Kidney (tissue), 11 donors: ENCODE results near the gene PSG7. TPM values are rescaled to one million over a fixed set of nuclear protein-coding genes. Genes with fewer than 3 reads are reported as not detected.
"Not testable (repeated sequence)": the region's sequence is repeated elsewhere in the genome, so short reads cannot be mapped to it uniquely, and the experiment has no call there.

Source experiments
- DNase-seq, 5 donors: peaks; one replicate each; pipeline ENCODE4 v3.0.0-alpha.2; 2013 to 2020
- FAIRE-seq: peaks from 2 replicates; lab custom pipeline; 2012; peaks lifted over from hg19 to GRCh38; lab: Jason Lieb, UNC
- H3K27ac ChIP-seq, 2 donors: one replicate each; pipeline ENCODE4 v1.7.0; 2013; ENCODE audit warnings: low read depth in 2 of 2, low read length in 2 of 2, inconsistent platforms in 1 of 2
- H3K27me3 ChIP-seq: one replicate; pipeline ENCODE4 v1.7.1; 2013; ENCODE audit warnings: low read length, inconsistent platforms; ENCODE audit not compliant: control insufficient read depth, insufficient read depth
- H3K36me3 ChIP-seq, 3 donors: one replicate each; pipeline versions ENCODE4 v1.7.0 to v1.7.1; 2013; ENCODE audit warnings: low read length in 3 of 3, control low read depth in 1 of 3, inconsistent platforms in 1 of 3; ENCODE audit not compliant: insufficient read depth in 3 of 3, control insufficient read depth in 2 of 3
- H3K4me1 ChIP-seq, 3 donors: one replicate each; pipeline versions ENCODE4 v1.7.0 to v1.7.1; 2013; ENCODE audit warnings: low read length in 3 of 3, inconsistent platforms in 1 of 3, low read depth in 1 of 3; ENCODE audit not compliant: control insufficient read depth in 2 of 3, insufficient read depth in 2 of 3
- H3K4me3 ChIP-seq, 3 donors: one replicate each; pipeline versions ENCODE4 v1.7.0 to v1.8.1; 2013; ENCODE audit warnings: low read length in 3 of 3, control low read depth in 1 of 3, inconsistent platforms in 1 of 3
- H3K9ac ChIP-seq, 3 donors: one replicate each; pipeline versions ENCODE4 v1.7.0 to v1.7.1; 2013; ENCODE audit warnings: low read length in 3 of 3, control low read depth in 1 of 3, inconsistent platforms in 1 of 3
- H3K9me3 ChIP-seq, 3 donors: one replicate each; pipeline versions ENCODE4 v1.7.0 to v1.7.1; 2013; ENCODE audit warnings: low read length in 3 of 3, control low read depth in 1 of 3, inconsistent platforms in 1 of 3; ENCODE audit not compliant: control insufficient read depth in 2 of 3, insufficient read depth in 1 of 3
- intact Hi-C: fragments of 100-400 bp; cut with DNase I; formaldehyde crosslinking; loops from one replicate; pipeline ENCODE4 v1.11.1; 2022
- polyA plus RNA-seq: library from polyadenylated mRNA; stranded (reverse); fragments of 350-450 nt; fragmentation: Illumina TruSeq; extraction: RNeasy Lipid Tissue Mini Kit (QIAGEN cat#74804); gene quantifications from one replicate; pipeline ENCODE4 v1.2.3, GENCODE V29; 2014; ENCODE audit warnings: low read depth, low replicate concordance; ENCODE audit not compliant: insufficient read depth
- total RNA-seq: library from RNA; stranded (reverse); fragmentation: NEBNext Ultra II Directional; extraction: Animal tissue kit (Norgen Biotek cat#: 25700); gene quantifications from one replicate; pipeline ENCODE4 v1.2.1, GENCODE V29; 2021
- donor health status: control.
- donor health status: control.
- donor health status: DM: yes; HTN: yes; CAD: no.
- donor health status: Normal renal cell carcinoma (clear cell type).

Gene PSG7
- total and polyA plus RNA-seq, 2 donors from 2014 or later: not detected

- FAIRE-seq, DNase-seq, H3K4me3 ChIP-seq, H3K27me3 ChIP-seq, H3K27ac ChIP-seq, intact Hi-C loops, H3K4me1 ChIP-seq, H3K9me3 ChIP-seq, H3K9ac ChIP-seq, H3K36me3 ChIP-seq: not testable (repeated sequence)
Observed at GRCh38 chr19:42911731-42912130, 25.3 kb downstream of the PSG7 start.

DNA sequence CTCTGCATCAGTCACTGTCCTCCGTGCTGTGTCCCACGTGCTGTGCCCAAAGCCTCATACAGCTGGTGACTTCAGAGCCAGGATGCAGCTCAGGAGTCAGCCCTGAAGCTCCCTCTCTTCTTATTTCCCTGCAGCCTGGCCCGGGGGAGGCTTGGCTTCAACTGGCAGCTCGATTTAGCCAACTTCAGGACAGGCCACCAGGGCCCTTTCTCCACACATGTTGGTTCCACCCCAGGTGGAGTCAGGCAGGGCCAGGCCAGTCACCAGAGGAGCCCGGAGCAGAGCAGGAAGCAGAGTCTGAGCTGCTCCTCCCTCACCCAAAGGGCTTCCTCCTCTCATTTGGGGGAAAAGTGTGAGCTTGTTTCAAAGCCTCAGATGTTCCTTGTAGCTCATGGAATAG, 30.8 kb downstream of the PSG7 start:
- H3K4me1 ChIP-seq, H3K27me3 ChIP-seq, H3K9me3 ChIP-seq, H3K9ac ChIP-seq, DNase-seq, intact Hi-C loops, H3K4me3 ChIP-seq, FAIRE-seq, H3K36me3 ChIP-seq, H3K27ac ChIP-seq: not testable (repeated sequence)

GRCh38 chr19:42900561-42900960, 36.4 kb downstream of the PSG7 start:
- FAIRE-seq, intact Hi-C loops, H3K4me3 ChIP-seq, H3K9me3 ChIP-seq, H3K36me3 ChIP-seq, H3K9ac ChIP-seq, DNase-seq, H3K27ac ChIP-seq, H3K27me3 ChIP-seq, H3K4me1 ChIP-seq: not testable (repeated sequence)

DNA sequence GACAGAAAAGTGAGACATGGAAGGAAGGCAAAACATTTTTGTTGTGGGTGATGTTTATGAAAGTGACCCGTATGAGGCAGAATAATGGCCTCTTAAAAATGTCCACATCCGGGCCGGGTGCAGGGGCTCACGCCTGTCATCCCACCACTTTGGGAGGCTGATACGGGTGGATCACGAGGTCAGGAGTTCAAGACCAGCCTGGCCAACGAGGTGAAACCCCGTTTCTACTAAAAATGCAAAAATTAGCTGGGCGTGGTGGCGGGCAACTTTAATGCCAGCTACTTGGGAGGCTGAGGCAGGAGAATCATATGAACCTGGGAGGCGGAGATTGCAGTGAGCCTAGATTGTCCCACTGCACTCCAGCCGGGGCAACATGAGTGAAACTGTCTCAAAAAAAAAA, 37.3 kb downstream of the PSG7 start:
- H3K9ac ChIP-seq, H3K27ac ChIP-seq, H3K27me3 ChIP-seq, H3K36me3 ChIP-seq, DNase-seq, intact Hi-C loops, H3K4me1 ChIP-seq, FAIRE-seq, H3K4me3 ChIP-seq, H3K9me3 ChIP-seq: not testable (repeated sequence)

DNA sequence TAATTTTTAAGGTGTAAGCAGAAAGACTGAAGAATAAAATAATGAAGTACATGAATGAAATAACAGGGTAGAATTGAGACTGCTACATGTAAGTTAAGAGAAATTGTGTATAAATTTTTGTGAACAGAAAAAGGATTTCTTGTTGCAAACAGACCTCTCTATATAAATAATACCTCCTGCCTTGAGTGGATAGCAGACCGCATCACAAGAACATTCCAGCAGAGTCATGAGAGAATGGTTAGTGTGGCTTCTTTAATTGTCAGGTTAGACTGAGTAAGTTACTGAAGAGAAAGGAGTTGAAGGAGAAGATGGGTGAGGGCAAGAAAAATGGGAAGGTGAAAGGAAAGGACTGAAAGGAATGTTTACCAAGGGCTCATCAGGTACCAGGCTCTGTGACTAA, 37.9 kb downstream of the PSG7 start:
- DNase-seq, H3K9ac ChIP-seq, H3K36me3 ChIP-seq, intact Hi-C loops, H3K4me1 ChIP-seq, FAIRE-seq, H3K9me3 ChIP-seq, H3K27ac ChIP-seq, H3K4me3 ChIP-seq, H3K27me3 ChIP-seq: not testable (repeated sequence)

DNA sequence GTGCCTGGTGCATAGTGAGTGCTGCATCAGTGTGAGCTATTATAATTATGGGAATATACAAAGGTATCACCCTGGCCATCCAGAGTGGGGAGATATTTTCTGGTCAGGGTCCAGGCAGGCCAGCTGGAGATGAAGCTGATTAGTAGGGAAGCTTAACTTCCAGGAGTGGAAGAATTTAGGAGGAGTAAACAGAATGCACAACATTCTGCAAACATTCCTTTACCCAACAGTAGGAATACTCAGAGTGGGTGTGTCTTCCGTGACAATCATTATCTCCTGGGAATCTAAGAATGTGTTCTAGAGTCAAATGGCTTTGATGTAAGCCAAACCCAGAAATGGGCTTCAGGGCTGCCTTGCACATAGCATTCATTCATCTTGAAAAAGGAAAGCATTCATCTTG, 38.4 kb downstream of the PSG7 start:
- intact Hi-C loops, H3K27ac ChIP-seq, H3K4me1 ChIP-seq, H3K9me3 ChIP-seq, FAIRE-seq, H3K36me3 ChIP-seq, H3K9ac ChIP-seq, DNase-seq, H3K27me3 ChIP-seq, H3K4me3 ChIP-seq: not testable (repeated sequence)

DNA sequence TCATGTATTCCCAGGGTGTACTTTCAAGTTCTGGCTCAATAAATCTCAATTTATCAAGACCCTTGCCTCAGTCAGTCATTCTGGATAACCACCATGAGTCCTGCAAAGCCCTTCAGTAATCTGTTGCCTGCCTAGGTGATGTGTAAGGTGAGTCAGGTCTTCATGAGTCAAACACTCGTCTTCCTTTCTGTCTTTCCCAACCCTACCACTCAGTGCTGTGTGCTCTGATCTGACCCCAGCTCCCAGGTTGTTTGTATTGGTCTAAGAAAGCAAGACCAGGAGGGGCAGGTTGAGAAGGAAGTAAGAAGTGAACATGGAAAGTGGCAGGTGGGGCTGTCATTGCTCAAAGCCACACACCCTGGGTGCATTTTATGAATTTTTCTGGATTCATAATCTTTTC, 39.3 kb downstream of the PSG7 start:
- intact Hi-C loops, H3K9ac ChIP-seq, FAIRE-seq, H3K4me1 ChIP-seq, H3K9me3 ChIP-seq, H3K27ac ChIP-seq, H3K4me3 ChIP-seq, DNase-seq, H3K36me3 ChIP-seq, H3K27me3 ChIP-seq: not testable (repeated sequence)

- H3K9ac ChIP-seq, H3K27ac ChIP-seq, H3K27me3 ChIP-seq, DNase-seq, H3K4me3 ChIP-seq, H3K9me3 ChIP-seq, H3K36me3 ChIP-seq, FAIRE-seq, H3K4me1 ChIP-seq, intact Hi-C loops: not testable (repeated sequence)
Observed at GRCh38 chr19:42890446-42890845, 46.6 kb downstream of the PSG7 start.
